ENCODE data around the gene LRRC59. TPM values are rescaled to one million over a fixed set of nuclear protein-coding genes. Genes with fewer than 3 reads are reported as not detected.

Gene LRRC59
- total RNA-seq, 1 experiment from 2014 or later: 89.4 TPM

DNA sequence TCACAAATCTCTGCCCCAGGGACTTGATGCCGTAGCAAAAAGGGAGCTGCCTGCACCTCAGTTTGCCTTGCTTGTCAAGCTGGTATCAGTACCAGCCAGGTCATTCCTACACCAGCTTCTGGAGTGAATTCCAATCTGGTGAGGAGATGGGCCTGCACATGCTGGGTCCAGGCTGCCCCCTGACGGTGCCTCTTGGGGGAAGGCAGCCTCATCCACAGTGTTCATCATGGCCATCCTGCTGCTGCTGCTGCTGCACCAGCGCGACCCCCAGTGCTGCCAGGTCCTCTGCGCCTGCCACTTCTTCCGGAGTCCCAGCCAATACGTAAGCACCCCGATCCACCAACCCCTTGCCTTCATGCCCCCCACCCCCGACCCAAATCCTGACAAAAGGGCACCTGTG lies 32.6 kb downstream of the LRRC59 start:
- Histone ChIP-seq H3K27ac (no peak overlapping the region), H3K36me3 (peaks cover 22% of the 10 kb centered on the region; the same call in 1 of the 2 replicates), H3K9me3 (replicated peaks) (no peaks in the 10 kb centered on the region), H3K4me3 (no peak overlapping the region), H3K4me1 (no peaks in the 10 kb centered on the region), H3K27me3 (no peaks in the 10 kb centered on the region)
- no peak for DNase-seq

GRCh38 chr17:50364061-50364458 lies 33.3 kb downstream of the LRRC59 start:
- Histone ChIP-seq H3K9me3 (replicated peaks) (no peaks in the 10 kb centered on the region), H3K27ac (no peak overlapping the region), H3K4me3 (no peak overlapping the region), H3K27me3 (no peaks in the 10 kb centered on the region), H3K36me3 (peaks cover 15% of the 10 kb centered on the region; the same call in 1 of the 2 replicates), H3K4me1 (no peaks in the 10 kb centered on the region)
- no peak for DNase-seq

DNA sequence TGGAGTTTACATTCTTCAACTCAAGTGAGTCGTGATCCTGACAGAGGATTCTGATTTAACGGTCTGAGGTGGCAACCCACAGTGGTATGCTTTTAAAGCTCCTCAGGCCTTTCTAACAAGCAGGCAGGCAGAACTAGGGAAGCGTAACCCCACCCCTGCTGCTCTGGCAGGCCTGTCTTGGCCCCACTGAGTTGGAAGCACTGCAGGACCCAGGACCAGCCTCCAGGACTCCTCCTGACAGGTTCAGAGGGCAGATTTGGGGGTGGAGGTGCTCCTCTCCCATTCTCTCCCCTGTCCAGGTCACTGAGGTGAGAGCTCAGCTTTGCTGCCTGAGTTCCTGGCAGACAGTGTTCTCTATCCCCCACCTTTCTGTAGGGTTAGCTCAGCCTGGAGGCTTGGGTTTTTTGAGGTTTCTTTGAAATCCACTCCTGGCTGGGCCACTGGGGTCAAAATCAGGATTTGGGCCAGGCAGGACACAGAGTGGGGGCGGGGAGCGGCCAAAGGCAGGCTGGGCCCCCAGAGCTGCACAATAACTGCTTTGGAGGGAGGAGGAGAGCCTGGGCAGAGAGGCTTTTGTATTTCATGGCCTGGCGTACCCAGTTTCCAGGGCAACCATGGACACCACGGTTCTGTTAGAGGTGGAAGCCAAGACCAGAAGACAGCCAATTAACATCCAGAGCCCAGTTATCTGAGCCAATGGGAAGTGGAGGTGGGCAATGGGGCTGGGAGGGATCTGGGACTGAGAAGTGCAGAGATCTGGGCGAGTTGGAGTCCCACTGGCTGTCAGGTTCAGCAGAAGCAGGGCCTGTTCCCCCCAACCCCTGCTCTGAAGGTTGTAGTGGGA lies 33.9 kb downstream of the LRRC59 start:
- Histone ChIP-seq H3K36me3 (peaks cover 11% of the 10 kb centered on the region; the same call in 1 of the 2 replicates), H3K4me3 (no peak overlapping the region), H3K27ac (no peak overlapping the region), H3K27me3 (no peaks in the 10 kb centered on the region), H3K4me1 (no peaks in the 10 kb centered on the region), H3K9me3 (replicated peaks) (no peaks in the 10 kb centered on the region)
- DNase-seq: peak in 1 of 2 experiments; percentile 28

- Histone ChIP-seq H3K4me3 (no peak overlapping the region), H3K9me3 (replicated peaks) (no peaks in the 10 kb centered on the region), H3K4me1 (no peaks in the 10 kb centered on the region), H3K27me3 (no peaks in the 10 kb centered on the region), H3K36me3 (peaks cover 7% of the 10 kb centered on the region; the same call in 1 of the 2 replicates), H3K27ac (no peak overlapping the region)
- no peak for DNase-seq
Measured at GRCh38 chr17:50362661-50363060, 34.7 kb downstream of the LRRC59 start.

- H3K27ac ChIP-seq: no peak overlapping the region
- DNase-seq: peak; percentile 50 to 77
- no peak overlapping the region for H3K4me3 ChIP-seq
- H3K27me3 ChIP-seq: no peaks in the 10 kb centered on the region
- no peaks in the 10 kb centered on the region for H3K9me3 ChIP-seq (replicated peaks)
- no peaks in the 10 kb centered on the region for H3K4me1 ChIP-seq
- peaks cover 6% of the 10 kb centered on the region for H3K36me3 ChIP-seq
Measured at GRCh38 chr17:50361561-50362480, 35.5 kb downstream of the LRRC59 start.

DNA sequence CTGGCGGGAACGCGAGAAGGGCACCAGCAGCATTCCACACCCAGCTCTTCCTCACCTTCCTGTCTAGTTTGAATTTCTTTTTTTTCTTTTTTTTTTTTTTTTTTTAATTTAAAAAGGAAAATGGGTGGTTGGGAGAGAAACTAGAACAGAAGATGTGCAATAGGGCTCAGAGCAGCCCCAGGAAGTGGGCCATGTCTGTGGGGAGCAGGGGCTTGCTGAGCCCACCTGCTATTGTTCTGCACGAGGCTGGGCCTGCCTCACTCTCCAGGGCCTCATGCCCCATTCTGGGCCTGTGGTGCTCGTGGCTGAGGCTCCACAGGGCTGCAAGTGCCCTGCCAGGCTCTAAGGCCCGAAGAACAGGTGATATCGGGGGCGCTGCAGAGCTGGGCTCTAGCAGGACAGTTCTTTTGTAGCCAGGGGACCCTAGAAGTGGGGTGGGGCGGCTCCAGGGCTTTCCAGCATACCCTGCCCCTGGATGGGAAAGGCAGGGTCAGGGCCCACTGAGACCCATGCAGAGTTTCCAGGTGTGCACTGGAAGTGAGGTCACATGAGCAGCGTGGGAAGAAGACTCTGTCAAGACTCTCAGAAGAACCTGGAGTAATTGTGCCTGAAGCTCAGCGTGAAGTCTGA lies 36.7 kb downstream of the LRRC59 start:
- H3K4me3 ChIP-seq: no peak overlapping the region
- H3K27ac ChIP-seq: no peak overlapping the region
- H3K36me3 ChIP-seq: peaks cover 6% of the 10 kb centered on the region
- DNase-seq: no peak
- no peaks in the 10 kb centered on the region for H3K4me1 ChIP-seq
- H3K9me3 ChIP-seq (replicated peaks): no peaks in the 10 kb centered on the region
- no peaks in the 10 kb centered on the region for H3K27me3 ChIP-seq

DNA sequence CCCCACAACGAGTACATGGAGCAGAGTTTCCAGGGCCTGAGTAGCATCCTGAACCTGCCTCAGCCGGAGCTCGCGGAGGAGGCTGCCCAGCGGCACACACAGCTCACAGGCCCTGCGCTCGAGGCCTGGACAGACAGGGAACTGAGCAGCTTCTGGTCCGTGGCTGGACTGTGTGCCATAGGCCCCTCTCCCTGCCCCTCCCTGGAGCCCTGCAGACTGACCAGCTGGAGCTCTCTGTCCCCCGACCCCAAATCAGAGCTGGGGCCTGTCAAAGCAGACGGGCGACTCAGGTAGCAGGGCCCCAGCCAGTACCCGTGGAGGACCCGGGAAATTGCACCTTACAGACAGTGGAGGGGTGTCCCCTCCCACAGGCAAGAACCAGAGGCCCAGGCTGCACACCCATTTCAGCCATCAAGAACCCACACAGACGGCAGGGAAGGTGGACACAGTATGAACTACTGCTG lies 37.3 kb downstream of the LRRC59 start:
- Histone ChIP-seq H3K27me3 (no peaks in the 10 kb centered on the region), H3K4me1 (no peaks in the 10 kb centered on the region), H3K36me3 (peaks cover 6% of the 10 kb centered on the region), H3K9me3 (replicated peaks) (no peaks in the 10 kb centered on the region), H3K4me3 (no peak overlapping the region), H3K27ac (no peak overlapping the region)
- no peak for DNase-seq

DNA sequence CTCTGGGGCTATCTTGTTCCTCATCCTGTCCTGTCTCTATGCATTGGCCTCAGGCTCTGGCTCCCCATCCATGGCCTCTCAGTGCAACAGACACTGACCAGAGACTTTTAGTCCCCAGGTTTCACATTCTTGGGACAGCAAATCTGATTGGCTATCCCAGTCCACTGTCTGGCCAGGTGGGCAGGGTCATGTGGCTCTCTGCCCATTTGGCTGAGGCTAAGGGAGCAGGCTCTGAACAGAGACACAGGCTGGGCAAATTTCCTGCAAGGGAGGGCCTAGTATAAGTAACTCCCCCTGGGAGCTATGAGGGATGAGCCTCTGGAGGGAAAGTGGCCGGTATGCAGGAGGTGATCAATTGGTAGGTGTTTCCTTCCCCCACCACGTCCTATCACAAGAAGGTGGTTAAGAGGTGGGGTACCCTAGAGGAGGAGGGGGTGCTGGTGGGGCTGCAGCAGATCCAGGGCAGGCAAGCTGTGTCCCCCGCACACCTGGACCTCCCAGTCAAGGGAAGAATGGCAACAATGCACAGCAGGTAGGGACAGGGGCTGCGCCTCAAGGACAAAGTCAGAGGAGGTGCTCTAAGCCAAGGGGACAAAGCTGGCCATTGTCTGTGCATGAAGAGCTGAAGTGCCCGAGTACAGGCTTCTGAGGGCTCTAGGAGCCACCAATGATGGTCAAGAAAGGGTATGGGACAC lies 38.2 kb downstream of the LRRC59 start:
- Histone ChIP-seq H3K4me1 (no peaks in the 10 kb centered on the region), H3K27ac (no peak overlapping the region), H3K27me3 (no peaks in the 10 kb centered on the region), H3K4me3 (no peak overlapping the region), H3K36me3 (peaks cover 6% of the 10 kb centered on the region), H3K9me3 (replicated peaks) (no peaks in the 10 kb centered on the region)
- DNase-seq: no peak

GRCh38 chr17:50358177-50358576 lies 39.1 kb downstream of the LRRC59 start:
- no peak for DNase-seq
- Histone ChIP-seq H3K4me3 (no peak overlapping the region), H3K27me3 (no peaks in the 10 kb centered on the region), H3K27ac (no peak overlapping the region), H3K9me3 (replicated peaks) (no peaks in the 10 kb centered on the region), H3K4me1 (no peaks in the 10 kb centered on the region), H3K36me3 (peaks cover 6% of the 10 kb centered on the region)

DNA sequence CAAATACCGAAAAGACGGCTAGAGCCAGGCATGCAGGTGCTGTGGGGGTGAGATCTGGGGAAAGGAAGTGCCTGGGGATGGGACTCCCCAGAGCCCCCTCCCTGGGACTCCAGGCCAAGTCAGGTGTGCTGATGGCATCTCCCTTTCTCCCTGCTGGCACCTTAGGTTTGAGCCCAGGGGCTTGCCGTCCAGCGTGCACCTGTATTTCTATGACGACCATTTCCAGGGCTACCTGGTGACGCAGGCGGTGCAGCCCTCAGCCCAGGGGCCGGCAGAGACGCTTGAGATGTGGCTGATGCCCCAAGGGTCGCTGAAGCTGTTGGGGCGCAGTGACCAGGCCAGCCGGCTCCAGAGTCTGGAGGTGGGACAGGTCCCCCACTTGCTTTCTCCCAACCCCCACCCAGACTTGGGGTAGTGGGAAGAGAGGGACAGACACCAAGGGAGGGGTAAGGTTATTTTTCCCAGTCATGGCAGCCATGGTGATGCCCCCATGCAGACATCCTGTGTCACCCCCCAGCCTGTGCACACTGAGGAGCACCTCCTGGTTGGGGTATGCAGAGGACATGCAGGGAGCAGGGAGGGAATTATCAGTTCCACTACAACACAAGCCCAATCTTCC lies 40.3 kb downstream of the LRRC59 start:
- Histone ChIP-seq H3K4me1 (no peaks in the 10 kb centered on the region), H3K27me3 (no peaks in the 10 kb centered on the region), H3K36me3 (peaks cover 6% of the 10 kb centered on the region), H3K4me3 (no peak overlapping the region), H3K9me3 (replicated peaks) (no peaks in the 10 kb centered on the region), H3K27ac (no peak overlapping the region)
- no peak for DNase-seq

DNA sequence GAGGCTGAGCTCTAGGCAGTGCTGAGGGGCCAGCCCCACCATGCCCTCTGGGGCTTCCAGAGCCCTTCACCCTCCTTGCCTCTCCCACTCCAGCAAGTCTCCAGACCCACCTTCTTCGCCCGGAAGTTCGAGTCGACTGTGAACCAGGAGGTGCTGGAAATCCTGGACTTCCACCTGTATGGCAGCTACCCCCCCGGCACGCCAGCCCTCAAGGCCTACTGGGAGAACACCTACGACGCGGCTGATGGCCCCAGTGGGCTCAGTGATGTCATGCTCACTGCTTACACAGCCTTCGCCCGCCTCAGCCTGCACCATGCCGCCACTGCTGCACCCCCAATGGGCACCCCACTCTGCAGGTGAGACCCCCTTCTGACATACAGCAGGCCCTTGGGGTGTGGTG lies 40.9 kb downstream of the LRRC59 start:
- no peak for DNase-seq
- peaks cover 6% of the 10 kb centered on the region for H3K36me3 ChIP-seq
- no peak overlapping the region for H3K4me3 ChIP-seq
- H3K27me3 ChIP-seq: no peaks in the 10 kb centered on the region
- H3K27ac ChIP-seq: no peak overlapping the region
- no peaks in the 10 kb centered on the region for H3K9me3 ChIP-seq (replicated peaks)
- no peaks in the 10 kb centered on the region for H3K4me1 ChIP-seq

- Histone ChIP-seq H3K27me3 (no peaks in the 10 kb centered on the region), H3K36me3 (peaks cover 6% of the 10 kb centered on the region), H3K4me3 (no peak overlapping the region), H3K27ac (no peak overlapping the region), H3K4me1 (no peaks in the 10 kb centered on the region), H3K9me3 (replicated peaks) (no peaks in the 10 kb centered on the region)
- DNase-seq: no peak
Measured at GRCh38 chr17:50355701-50356341, 41.5 kb downstream of the LRRC59 start.

- no peak overlapping the region for H3K4me3 ChIP-seq
- peaks cover 6% of the 10 kb centered on the region for H3K36me3 ChIP-seq
- no peaks in the 10 kb centered on the region for H3K4me1 ChIP-seq
- H3K9me3 ChIP-seq (replicated peaks): no peaks in the 10 kb centered on the region
- DNase-seq: no peak
- H3K27me3 ChIP-seq: no peaks in the 10 kb centered on the region
- no peak overlapping the region for H3K27ac ChIP-seq
Measured at GRCh38 chr17:50355336-50355700, 42.0 kb downstream of the LRRC59 start.

Data from SJCRH30 (cell line).